Measurements from ENCODE around the gene ACTRT2. TPM values are rescaled to one million over a fixed set of nuclear protein-coding genes. Genes with fewer than 3 reads are reported as not detected.

Gene ACTRT2
- total RNA-seq, 4 donors from 2014 or later = not detected

DNA sequence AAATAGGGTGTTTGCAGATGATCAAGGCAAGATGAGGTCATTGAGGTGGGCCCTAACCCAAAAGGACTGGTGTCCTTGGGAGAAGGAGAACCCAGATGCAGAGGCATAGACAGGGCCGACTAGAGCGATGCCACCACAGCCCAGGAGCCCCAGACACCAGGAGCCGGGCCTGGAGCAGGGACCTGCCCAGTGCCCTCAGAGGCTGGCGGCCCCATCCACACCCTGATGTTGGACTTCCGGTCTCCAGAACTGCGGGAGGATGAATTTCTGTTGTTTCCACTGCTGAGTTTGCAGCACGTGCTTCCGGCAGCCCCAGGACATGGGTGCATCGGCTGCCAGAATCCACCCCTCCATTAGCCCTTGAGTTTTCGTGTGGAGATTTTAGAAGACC is 7.2 kb upstream of the ACTRT2 start:
- H3K27me3 ChIP-seq = peaks cover 96% of the 10 kb centered on the region
- no peak for DNase-seq (ENCODE audit: low spot score in 2 of 2)
- H3K36me3 ChIP-seq = no peaks in the 10 kb centered on the region
- WGBS = 78% methylated on average over 5 of the region's 10 CpGs
- H3K27ac ChIP-seq = no peak overlapping the region
- no peak overlapping the region for H3K4me3 ChIP-seq
- no peaks in the 10 kb centered on the region for H3K4me1 ChIP-seq
- TF ChIP-seq POLR2A (IDR thresholded peaks at IDR 0.05) (no peak), POLR2AphosphoS5 (IDR thresholded peaks at IDR 0.05) (no peak), EP300 (IDR thresholded peaks at IDR 0.05) (no peak)
- TF ChIP-seq, protein P1, sequence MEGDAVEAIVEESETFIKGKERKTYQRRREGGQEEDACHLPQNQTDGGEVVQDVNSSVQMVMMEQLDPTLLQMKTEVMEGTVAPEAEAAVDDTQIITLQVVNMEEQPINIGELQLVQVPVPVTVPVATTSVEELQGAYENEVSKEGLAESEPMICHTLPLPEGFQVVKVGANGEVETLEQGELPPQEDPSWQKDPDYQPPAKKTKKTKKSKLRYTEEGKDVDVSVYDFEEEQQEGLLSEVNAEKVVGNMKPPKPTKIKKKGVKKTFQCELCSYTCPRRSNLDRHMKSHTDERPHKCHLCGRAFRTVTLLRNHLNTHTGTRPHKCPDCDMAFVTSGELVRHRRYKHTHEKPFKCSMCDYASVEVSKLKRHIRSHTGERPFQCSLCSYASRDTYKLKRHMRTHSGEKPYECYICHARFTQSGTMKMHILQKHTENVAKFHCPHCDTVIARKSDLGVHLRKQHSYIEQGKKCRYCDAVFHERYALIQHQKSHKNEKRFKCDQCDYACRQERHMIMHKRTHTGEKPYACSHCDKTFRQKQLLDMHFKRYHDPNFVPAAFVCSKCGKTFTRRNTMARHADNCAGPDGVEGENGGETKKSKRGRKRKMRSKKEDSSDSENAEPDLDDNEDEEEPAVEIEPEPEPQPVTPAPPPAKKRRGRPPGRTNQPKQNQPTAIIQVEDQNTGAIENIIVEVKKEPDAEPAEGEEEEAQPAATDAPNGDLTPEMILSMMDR (IDR thresholded peaks at IDR 0.05) = no peak
- H3K9me3 ChIP-seq = peaks cover 4% of the 10 kb centered on the region

DNA sequence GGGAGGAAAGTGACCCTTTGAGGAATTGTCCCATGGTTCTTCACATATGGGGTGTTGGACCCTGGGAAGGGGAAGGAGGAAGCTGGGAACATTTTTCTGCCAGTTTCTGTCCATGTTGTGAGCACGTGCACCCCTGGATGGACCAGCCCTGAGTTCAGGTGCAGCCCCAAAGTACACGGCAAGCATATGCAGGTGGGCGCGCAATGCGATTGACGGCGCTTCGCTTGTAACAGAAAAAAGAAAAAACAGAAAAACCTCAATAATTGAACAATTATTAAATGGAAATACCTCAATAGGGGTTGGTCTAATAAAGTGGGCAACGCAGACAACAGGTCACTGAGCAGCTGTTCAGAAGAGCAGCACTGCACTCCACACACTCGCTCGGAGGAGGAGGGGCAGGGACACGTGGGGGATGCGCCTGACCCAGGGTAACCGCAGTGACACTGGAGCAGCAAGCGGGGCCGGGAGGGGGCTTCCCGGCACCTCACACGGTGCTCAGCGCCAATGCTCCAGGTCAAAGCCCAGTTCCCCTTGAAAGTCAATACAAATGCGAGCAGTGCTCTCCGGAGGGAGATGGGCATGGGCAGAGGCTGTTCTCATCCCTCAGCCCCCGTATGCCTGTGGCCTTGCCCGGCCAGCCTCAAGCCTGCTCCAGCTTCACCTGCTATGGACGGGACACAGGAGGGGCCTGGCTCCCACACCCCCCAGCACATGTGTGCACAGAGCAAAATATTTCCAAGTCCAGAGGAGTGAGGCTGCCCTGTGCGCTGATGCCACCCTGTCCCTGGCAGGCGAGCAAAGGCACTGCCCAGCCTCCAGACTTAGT is 6.6 kb upstream of the ACTRT2 start:
- TF ChIP-seq EP300 (IDR thresholded peaks at IDR 0.05) (no peak), POLR2AphosphoS5 (IDR thresholded peaks at IDR 0.05) (no peak), POLR2A (IDR thresholded peaks at IDR 0.05) (no peak)
- TF ChIP-seq, protein P1 (IDR thresholded peaks at IDR 0.05) = no peak
- 65% methylated on average over 18 of the region's 26 CpGs for WGBS
- Histone ChIP-seq H3K27me3 (peaks cover 96% of the 10 kb centered on the region), H3K36me3 (no peaks in the 10 kb centered on the region), H3K9me3 (no peaks in the 10 kb centered on the region), H3K4me1 (no peaks in the 10 kb centered on the region), H3K4me3 (no peak overlapping the region), H3K27ac (no peak overlapping the region)
- DNase-seq (ENCODE audit: low spot score in 2 of 2) = peak in 1 of 2 donors; percentile 36

DNA sequence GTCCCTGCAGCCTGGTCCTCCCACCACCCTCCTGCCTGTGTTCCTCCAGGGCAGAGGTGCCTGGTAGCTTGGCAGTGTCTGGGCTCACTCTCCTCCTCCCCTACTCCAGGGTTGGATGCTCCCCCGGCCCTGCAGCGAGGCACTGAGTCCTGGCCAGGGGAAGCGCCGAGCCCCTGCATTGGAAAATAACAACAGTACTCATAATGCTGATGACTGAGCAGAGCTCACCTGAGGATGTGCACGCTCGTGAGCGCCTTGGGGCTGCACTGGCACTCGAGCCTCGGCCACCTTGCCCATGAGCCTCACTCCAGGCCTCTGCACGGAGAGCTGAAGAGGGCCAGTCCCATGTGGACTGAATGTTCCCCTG is 6.0 kb upstream of the ACTRT2 start:
- 53% methylated on average over 3 of the region's 10 CpGs for WGBS
- no peaks in the 10 kb centered on the region for H3K36me3 ChIP-seq
- H3K27me3 ChIP-seq = peaks cover 90% of the 10 kb centered on the region
- H3K4me1 ChIP-seq = no peaks in the 10 kb centered on the region
- no peak for DNase-seq (ENCODE audit: low spot score in 2 of 2)
- no peak overlapping the region for H3K27ac ChIP-seq
- TF ChIP-seq POLR2A (IDR thresholded peaks at IDR 0.05) (no peak), EP300 (IDR thresholded peaks at IDR 0.05) (no peak), POLR2AphosphoS5 (IDR thresholded peaks at IDR 0.05) (no peak)
- H3K9me3 ChIP-seq = no peaks in the 10 kb centered on the region
- no peak overlapping the region for H3K4me3 ChIP-seq

DNA sequence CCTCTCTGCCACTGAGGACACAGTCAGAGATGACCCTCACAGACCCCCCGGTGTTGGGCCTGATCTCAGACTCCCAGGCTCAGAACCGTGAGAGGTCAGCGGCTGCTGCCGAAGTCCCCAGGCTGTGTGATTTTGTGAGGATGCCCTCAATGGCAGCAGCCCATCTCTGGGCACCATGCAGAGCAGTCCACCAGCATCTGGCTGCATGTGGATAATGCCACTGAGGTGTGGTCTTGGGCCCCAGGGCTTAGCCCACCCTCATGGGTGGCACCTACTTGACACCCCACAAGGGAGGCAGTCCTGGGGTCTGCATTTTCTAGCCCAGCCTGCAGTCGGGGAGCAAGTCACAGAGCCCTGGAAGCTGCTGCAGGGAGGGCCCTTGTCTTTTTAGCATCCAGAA is 5.5 kb upstream of the ACTRT2 start:
- H3K27ac ChIP-seq = no peak overlapping the region
- H3K36me3 ChIP-seq = no peaks in the 10 kb centered on the region
- no peak for DNase-seq (ENCODE audit: low spot score in 2 of 2)
- H3K4me3 ChIP-seq = no peak overlapping the region
- H3K9me3 ChIP-seq = no peaks in the 10 kb centered on the region
- TF ChIP-seq POLR2A (IDR thresholded peaks at IDR 0.05) = no peak
- TF ChIP-seq POLR2AphosphoS5 (IDR thresholded peaks at IDR 0.05) = no peak
- TF ChIP-seq EP300 (IDR thresholded peaks at IDR 0.05) = no peak
- TF ChIP-seq, protein P1 (IDR thresholded peaks at IDR 0.05) = no peak
- no CpG with 5 or more reads among the region's 5 CpGs for WGBS
- H3K27me3 ChIP-seq = peaks cover 87% of the 10 kb centered on the region
- H3K4me1 ChIP-seq = no peaks in the 10 kb centered on the region

DNA sequence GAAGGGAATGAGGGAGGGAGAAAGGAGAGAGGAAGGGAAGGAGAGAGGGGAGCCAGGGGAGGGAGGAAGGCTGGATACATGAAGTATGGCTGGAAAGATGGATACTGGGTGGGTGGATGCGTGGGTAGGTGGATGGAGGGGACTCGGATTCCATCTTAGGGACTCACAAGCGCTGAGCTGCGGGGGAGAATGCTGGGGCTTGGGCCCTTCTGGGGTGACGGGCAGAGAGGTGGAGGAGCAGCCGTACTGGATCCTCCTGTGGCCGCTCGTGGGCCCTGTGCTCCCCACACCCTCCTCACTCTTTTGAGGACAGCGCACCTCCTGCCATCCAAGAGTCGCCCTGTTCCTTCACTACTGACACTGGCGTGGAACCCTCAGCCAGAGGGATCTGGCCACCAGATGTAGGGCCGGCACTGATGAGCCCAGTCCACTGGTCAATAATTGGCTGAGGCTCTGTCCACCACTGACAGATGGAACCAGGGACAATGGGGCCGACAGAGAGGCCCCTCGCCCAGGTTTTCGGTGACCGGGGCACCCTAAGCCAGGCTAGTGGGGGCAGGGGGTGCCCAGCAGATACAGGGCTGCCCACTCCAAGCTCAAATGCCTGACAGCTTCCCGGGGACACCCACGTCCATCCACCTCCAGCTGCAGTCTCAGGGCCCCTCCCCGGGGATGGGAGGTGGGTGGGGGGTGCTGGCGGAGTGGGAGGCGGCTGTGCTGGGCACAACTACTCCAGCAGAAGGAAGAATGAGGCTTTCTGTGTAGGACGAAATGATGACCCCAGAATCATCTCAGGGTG is 4.4 kb upstream of the ACTRT2 start:
- peaks cover 85% of the 10 kb centered on the region for H3K27me3 ChIP-seq
- no peak for TF ChIP-seq EP300 (IDR thresholded peaks at IDR 0.05)
- no peak for TF ChIP-seq POLR2AphosphoS5 (IDR thresholded peaks at IDR 0.05)
- TF ChIP-seq, protein P1 (IDR thresholded peaks at IDR 0.05) = no peak
- TF ChIP-seq POLR2A (IDR thresholded peaks at IDR 0.05) = no peak
- peak in 1 of 2 donors; percentile 50 for DNase-seq (ENCODE audit: low spot score in 2 of 2)

More for the DNA sequence above, 4.4 kb upstream of the ACTRT2 start:
- Histone ChIP-seq H3K27ac (no peak overlapping the region), H3K36me3 (no peaks in the 10 kb centered on the region), H3K9me3 (no peaks in the 10 kb centered on the region), H3K4me1 (no peaks in the 10 kb centered on the region), H3K4me3 (no peak overlapping the region)
- 63% methylated on average over 14 of the region's 22 CpGs for WGBS

Measured in suprapubic skin (tissue), 4 donors.